Activated CD8-positive, alpha-beta memory T cell treated with anti-CD3 and anti-CD28 coated beads for 1 hour (primary cell): ENCODE results near the gene RAB9B.

Experiments
- DNase-seq, 2 donors: peaks; one replicate each; pipeline ENCODE4 v3.0.0-alpha.2; 2020; ENCODE audit warnings: low read depth in 1 of 2; ENCODE audit errors: extremely low read depth in 1 of 2

The RAB9B gene

GRCh38 chrX:103773445-103773844, 58.6 kb downstream of the RAB9B start:
- no peak for DNase-seq
